ENCODE measurements around the gene CSRP3. TPM values are rescaled to one million over a fixed set of nuclear protein-coding genes. Genes with fewer than 3 reads are reported as not detected.

CSRP3 gene
- total and polyA plus RNA-seq, 9 of the 15 experiments (the other 6 are each of a cell fraction or from before 2014, with no cell fraction given), result 0.14 TPM; not detected in 8

GRCh38 chr11:19173004-19173689 is 28.6 kb downstream of the CSRP3 start (continued):
- no peak for TF ChIP-seq CLOCK (CRISPR knock-in tag; IDR thresholded peaks at IDR 0.05; ENCODE audit: borderline replicate concordance)
- no peak for TF ChIP-seq ETV5 (CRISPR knock-in tag; IDR thresholded peaks at IDR 0.05; ENCODE audit: low read depth)
- no peak for TF ChIP-seq SREBF2 (CRISPR knock-in tag; IDR thresholded peaks at IDR 0.05)
- no peak for TF ChIP-seq NR2C1 (IDR thresholded peaks at IDR 0.05)
- no peak for TF ChIP-seq NR2C1 (tag; IDR thresholded peaks at IDR 0.05)
- no peak for TF ChIP-seq ERF (CRISPR knock-in tag; IDR thresholded peaks at IDR 0.05)
- no peak for TF ChIP-seq ZNF253 (CRISPR knock-in tag; conservative IDR thresholded peaks at IDR 0.05)
- TF ChIP-seq REST (IDR thresholded peaks at IDR 0.05; ENCODE audit: borderline replicate concordance), result no peak
- TF ChIP-seq REST (CRISPR knock-in tag; IDR thresholded peaks at IDR 0.05; ENCODE audit: low read depth), result no peak
- no peak for TF ChIP-seq GTF2A2 (tag; IDR thresholded peaks at IDR 0.05)
- no peak for TF ChIP-seq ZNF561 (CRISPR knock-in tag; conservative IDR thresholded peaks at IDR 0.05)
- no peak for TF ChIP-seq ZNF77 (CRISPR knock-in tag; IDR thresholded peaks at IDR 0.05)
- no peak for TF ChIP-seq TSC22D4 (tag; IDR thresholded peaks at IDR 0.05)
- peak; percentile 10; the same call in 1 of the 2 replicates for TF ChIP-seq ZNF449 (CRISPR knock-in tag; IDR thresholded peaks at IDR 0.05)
- no peak for TF ChIP-seq MTA2 (IDR thresholded peaks at IDR 0.05; ENCODE audit: low read depth)
- no peak for TF ChIP-seq TFAM (CRISPR knock-in tag; conservative IDR thresholded peaks at IDR 0.05)
